SK-N-SH (cell line): ENCODE results near the gene IDI2. TPM values are rescaled to one million over a fixed set of nuclear protein-coding genes. Genes with fewer than 3 reads are reported as not detected.

Source experiments
- polyA plus RNA-seq, 3 experiments: library from polyadenylated mRNA; depleted of rRNA; stranded (reverse); fragments of >200 nt; gene quantifications; 2 replicates each; pipeline ENCODE4 v1.2.3, GENCODE V29; 2012

Gene IDI2
- polyA plus RNA-seq, 1 of the 3 experiments (the other 2 are of a cell fraction) = not detected

Other genes with a start within 250 kb of the IDI2 start
- 23.3 and 25.1 TPM in 2 replicates for gene LARP4B, start 94.2 kb downstream of the IDI2 start, polyA plus RNA-seq (2012; rRNA removed)
- gene GTPBP4, start 37.4 kb downstream of the IDI2 start, polyA plus RNA-seq (2012; rRNA removed) = 36.6 and 41.2 TPM in 2 replicates
- 15.9 and 19.6 TPM in 2 replicates for gene IDI1, start 23.3 kb upstream of the IDI2 start, polyA plus RNA-seq (2012; rRNA removed)
- gene WDR37, start 30.5 kb upstream of the IDI2 start, polyA plus RNA-seq (2012; rRNA removed) = 11.9 and 13.4 TPM in 2 replicates